Measurements from ENCODE around the gene GADL1.

GADL1 gene

GRCh38 chr3:30873671-30874070 lies 20.8 kb downstream of the GADL1 start:
- no peak for DNase-seq

- no peak for DNase-seq
Measured at GRCh38 chr3:30872879-30873278, 21.6 kb downstream of the GADL1 start.

- no peak for DNase-seq
Measured at GRCh38 chr3:30871720-30872119, 22.7 kb downstream of the GADL1 start.

GRCh38 chr3:30864836-30865235 lies 29.6 kb downstream of the GADL1 start:
- no peak for DNase-seq

GRCh38 chr3:30864132-30864531 lies 30.3 kb downstream of the GADL1 start:
- no peak for DNase-seq

GRCh38 chr3:30862004-30862403 lies 32.5 kb downstream of the GADL1 start:
- no peak for DNase-seq

- DNase-seq: no peak
Measured at GRCh38 chr3:30858894-30859389, 35.5 kb downstream of the GADL1 start.

GRCh38 chr3:30855400-30856292 lies 38.8 kb downstream of the GADL1 start:
- DNase-seq: no peak

- no peak for DNase-seq
Measured at GRCh38 chr3:30852833-30853232, 41.6 kb downstream of the GADL1 start.

- no peak for DNase-seq
Measured at GRCh38 chr3:30848087-30848779, 46.2 kb downstream of the GADL1 start.

- no peak for DNase-seq
Measured at GRCh38 chr3:30847592-30847991, 46.9 kb downstream of the GADL1 start.

- no peak for DNase-seq
Measured at GRCh38 chr3:30845606-30846005, 48.9 kb downstream of the GADL1 start.

GRCh38 chr3:30843877-30844276 lies 50.6 kb downstream of the GADL1 start:
- DNase-seq: no peak

- no peak for DNase-seq
Measured at GRCh38 chr3:30836141-30836540, 58.3 kb downstream of the GADL1 start.

- DNase-seq: no peak
Measured at GRCh38 chr3:30835667-30836066, 58.8 kb downstream of the GADL1 start.

- no peak for DNase-seq
Measured at GRCh38 chr3:30832961-30833575, 61.4 kb downstream of the GADL1 start.

GRCh38 chr3:30827080-30827479 lies 67.4 kb downstream of the GADL1 start:
- no peak for DNase-seq

GRCh38 chr3:30826531-30826942 lies 67.9 kb downstream of the GADL1 start:
- DNase-seq: no peak

GRCh38 chr3:30819067-30819798 lies 75.2 kb downstream of the GADL1 start:
- no peak for DNase-seq

- no peak for DNase-seq
Measured at GRCh38 chr3:30813734-30814133, 80.7 kb downstream of the GADL1 start.

GRCh38 chr3:30811151-30811795 lies 83.2 kb downstream of the GADL1 start:
- DNase-seq: no peak

- no peak for DNase-seq
Measured at GRCh38 chr3:30810625-30811024, 83.8 kb downstream of the GADL1 start.
